ENCODE measurements around the gene MYO1G. TPM values are rescaled to one million over a fixed set of nuclear protein-coding genes. Genes with fewer than 3 reads are reported as not detected.
"Not testable (repeated sequence)": the region's sequence is repeated elsewhere in the genome, so short reads cannot be mapped to it uniquely, and the experiment has no call there.

The MYO1G gene
- total RNA-seq, 1 experiment from 2014 or later: 0.46 TPM

DNA sequence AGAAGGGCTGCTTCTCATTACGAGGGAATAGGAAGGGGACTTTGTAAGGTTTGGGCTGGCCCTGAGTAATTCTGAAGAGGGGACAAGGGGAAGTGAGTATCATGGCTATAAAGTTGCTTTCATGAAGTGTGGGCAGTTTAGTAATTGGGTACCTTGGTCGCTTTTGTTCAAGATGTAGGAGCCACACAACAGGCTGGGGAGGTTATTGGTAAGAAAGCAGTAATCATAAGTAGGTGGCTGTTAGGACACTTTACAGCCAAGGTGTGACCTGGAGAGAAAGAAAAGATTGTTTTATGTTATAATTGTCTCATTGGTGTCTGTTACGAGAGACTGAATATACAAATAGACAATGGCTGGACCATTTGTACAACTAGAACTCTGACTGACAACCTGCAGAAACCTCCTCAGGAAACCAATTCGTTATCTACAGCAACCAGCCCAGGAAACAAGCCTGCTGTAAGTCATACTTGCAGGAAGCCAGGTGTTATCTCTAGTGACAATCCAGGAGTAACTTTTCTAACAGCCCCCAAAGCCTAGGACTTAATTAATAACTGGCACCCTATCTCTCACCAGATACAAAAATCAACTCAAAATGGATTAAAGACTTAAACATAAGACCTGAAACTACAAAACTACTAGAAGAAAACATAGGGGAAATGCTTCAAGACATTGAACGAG is 16.2 kb upstream of the MYO1G start:
- peaks cover 4% of the 10 kb centered on the region; the same call in 1 of the 2 replicates for H3K4me1 Mint-ChIP-seq
- no peak overlapping the region for H3K27ac Mint-ChIP-seq
- DNase-seq (ENCODE audit: low spot score): no peak
- peaks cover 11% of the 10 kb centered on the region for H3K36me3 Mint-ChIP-seq
- CTCF ChIA-PET: interaction anchor here (1.1 kb wide), 1 partner anchor 21 kb away, joined by 4 read pairs; no protein-coding TSS in a partner anchor
- no peak for ATAC-seq
- POLR2A ChIA-PET: no interaction called here
- H3K27me3 Mint-ChIP-seq (ENCODE audit: low read depth): no peaks in the 10 kb centered on the region
- peaks cover 5% of the 10 kb centered on the region for H3K9me3 Mint-ChIP-seq
- H3K4me3 Mint-ChIP-seq: no peak overlapping the region
- no peak for TF ChIP-seq ZNF396 (CRISPR knock-in tag; IDR thresholded peaks at IDR 0.05; ENCODE audit: borderline replicate concordance)
- TF ChIP-seq, protein P1, sequence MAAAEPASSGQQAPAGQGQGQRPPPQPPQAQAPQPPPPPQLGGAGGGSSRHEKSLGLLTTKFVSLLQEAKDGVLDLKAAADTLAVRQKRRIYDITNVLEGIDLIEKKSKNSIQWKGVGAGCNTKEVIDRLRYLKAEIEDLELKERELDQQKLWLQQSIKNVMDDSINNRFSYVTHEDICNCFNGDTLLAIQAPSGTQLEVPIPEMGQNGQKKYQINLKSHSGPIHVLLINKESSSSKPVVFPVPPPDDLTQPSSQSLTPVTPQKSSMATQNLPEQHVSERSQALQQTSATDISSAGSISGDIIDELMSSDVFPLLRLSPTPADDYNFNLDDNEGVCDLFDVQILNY (CRISPR knock-in tag; IDR thresholded peaks at IDR 0.05): no peak
- TF ChIP-seq, protein P2, sequence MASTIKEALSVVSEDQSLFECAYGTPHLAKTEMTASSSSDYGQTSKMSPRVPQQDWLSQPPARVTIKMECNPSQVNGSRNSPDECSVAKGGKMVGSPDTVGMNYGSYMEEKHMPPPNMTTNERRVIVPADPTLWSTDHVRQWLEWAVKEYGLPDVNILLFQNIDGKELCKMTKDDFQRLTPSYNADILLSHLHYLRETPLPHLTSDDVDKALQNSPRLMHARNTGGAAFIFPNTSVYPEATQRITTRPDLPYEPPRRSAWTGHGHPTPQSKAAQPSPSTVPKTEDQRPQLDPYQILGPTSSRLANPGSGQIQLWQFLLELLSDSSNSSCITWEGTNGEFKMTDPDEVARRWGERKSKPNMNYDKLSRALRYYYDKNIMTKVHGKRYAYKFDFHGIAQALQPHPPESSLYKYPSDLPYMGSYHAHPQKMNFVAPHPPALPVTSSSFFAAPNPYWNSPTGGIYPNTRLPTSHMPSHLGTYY (CRISPR knock-in tag; IDR thresholded peaks at IDR 0.05): no peak
- TF ChIP-seq, protein P3, sequence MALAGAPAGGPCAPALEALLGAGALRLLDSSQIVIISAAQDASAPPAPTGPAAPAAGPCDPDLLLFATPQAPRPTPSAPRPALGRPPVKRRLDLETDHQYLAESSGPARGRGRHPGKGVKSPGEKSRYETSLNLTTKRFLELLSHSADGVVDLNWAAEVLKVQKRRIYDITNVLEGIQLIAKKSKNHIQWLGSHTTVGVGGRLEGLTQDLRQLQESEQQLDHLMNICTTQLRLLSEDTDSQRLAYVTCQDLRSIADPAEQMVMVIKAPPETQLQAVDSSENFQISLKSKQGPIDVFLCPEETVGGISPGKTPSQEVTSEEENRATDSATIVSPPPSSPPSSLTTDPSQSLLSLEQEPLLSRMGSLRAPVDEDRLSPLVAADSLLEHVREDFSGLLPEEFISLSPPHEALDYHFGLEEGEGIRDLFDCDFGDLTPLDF (CRISPR knock-in tag; IDR thresholded peaks at IDR 0.05): no peak
- TF ChIP-seq, protein P4, sequence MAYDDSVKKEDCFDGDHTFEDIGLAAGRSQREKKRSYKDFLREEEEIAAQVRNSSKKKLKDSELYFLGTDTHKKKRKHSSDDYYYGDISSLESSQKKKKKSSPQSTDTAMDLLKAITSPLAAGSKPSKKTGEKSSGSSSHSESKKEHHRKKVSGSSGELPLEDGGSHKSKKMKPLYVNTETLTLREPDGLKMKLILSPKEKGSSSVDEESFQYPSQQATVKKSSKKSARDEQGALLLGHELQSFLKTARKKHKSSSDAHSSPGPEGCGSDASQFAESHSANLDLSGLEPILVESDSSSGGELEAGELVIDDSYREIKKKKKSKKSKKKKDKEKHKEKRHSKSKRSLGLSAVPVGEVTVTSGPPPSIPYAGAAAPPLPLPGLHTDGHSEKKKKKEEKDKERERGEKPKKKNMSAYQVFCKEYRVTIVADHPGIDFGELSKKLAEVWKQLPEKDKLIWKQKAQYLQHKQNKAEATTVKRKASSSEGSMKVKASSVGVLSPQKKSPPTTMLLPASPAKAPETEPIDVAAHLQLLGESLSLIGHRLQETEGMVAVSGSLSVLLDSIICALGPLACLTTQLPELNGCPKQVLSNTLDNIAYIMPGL (CRISPR knock-in tag; IDR thresholded peaks at IDR 0.05): no peak
- TF ChIP-seq, protein P5, sequence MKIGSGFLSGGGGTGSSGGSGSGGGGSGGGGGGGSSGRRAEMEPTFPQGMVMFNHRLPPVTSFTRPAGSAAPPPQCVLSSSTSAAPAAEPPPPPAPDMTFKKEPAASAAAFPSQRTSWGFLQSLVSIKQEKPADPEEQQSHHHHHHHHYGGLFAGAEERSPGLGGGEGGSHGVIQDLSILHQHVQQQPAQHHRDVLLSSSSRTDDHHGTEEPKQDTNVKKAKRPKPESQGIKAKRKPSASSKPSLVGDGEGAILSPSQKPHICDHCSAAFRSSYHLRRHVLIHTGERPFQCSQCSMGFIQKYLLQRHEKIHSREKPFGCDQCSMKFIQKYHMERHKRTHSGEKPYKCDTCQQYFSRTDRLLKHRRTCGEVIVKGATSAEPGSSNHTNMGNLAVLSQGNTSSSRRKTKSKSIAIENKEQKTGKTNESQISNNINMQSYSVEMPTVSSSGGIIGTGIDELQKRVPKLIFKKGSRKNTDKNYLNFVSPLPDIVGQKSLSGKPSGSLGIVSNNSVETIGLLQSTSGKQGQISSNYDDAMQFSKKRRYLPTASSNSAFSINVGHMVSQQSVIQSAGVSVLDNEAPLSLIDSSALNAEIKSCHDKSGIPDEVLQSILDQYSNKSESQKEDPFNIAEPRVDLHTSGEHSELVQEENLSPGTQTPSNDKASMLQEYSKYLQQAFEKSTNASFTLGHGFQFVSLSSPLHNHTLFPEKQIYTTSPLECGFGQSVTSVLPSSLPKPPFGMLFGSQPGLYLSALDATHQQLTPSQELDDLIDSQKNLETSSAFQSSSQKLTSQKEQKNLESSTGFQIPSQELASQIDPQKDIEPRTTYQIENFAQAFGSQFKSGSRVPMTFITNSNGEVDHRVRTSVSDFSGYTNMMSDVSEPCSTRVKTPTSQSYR (CRISPR knock-in tag; IDR thresholded peaks at IDR 0.05): no peak
- TF ChIP-seq, protein P6, sequence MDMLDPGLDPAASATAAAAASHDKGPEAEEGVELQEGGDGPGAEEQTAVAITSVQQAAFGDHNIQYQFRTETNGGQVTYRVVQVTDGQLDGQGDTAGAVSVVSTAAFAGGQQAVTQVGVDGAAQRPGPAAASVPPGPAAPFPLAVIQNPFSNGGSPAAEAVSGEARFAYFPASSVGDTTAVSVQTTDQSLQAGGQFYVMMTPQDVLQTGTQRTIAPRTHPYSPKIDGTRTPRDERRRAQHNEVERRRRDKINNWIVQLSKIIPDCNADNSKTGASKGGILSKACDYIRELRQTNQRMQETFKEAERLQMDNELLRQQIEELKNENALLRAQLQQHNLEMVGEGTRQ (CRISPR knock-in tag; IDR thresholded peaks at IDR 0.05): no peak
- TF ChIP-seq, protein P7, sequence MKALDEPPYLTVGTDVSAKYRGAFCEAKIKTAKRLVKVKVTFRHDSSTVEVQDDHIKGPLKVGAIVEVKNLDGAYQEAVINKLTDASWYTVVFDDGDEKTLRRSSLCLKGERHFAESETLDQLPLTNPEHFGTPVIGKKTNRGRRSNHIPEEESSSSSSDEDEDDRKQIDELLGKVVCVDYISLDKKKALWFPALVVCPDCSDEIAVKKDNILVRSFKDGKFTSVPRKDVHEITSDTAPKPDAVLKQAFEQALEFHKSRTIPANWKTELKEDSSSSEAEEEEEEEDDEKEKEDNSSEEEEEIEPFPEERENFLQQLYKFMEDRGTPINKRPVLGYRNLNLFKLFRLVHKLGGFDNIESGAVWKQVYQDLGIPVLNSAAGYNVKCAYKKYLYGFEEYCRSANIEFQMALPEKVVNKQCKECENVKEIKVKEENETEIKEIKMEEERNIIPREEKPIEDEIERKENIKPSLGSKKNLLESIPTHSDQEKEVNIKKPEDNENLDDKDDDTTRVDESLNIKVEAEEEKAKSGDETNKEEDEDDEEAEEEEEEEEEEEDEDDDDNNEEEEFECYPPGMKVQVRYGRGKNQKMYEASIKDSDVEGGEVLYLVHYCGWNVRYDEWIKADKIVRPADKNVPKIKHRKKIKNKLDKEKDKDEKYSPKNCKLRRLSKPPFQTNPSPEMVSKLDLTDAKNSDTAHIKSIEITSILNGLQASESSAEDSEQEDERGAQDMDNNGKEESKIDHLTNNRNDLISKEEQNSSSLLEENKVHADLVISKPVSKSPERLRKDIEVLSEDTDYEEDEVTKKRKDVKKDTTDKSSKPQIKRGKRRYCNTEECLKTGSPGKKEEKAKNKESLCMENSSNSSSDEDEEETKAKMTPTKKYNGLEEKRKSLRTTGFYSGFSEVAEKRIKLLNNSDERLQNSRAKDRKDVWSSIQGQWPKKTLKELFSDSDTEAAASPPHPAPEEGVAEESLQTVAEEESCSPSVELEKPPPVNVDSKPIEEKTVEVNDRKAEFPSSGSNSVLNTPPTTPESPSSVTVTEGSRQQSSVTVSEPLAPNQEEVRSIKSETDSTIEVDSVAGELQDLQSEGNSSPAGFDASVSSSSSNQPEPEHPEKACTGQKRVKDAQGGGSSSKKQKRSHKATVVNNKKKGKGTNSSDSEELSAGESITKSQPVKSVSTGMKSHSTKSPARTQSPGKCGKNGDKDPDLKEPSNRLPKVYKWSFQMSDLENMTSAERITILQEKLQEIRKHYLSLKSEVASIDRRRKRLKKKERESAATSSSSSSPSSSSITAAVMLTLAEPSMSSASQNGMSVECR (CRISPR knock-in tag; IDR thresholded peaks at IDR 0.05; ENCODE audit: borderline replicate concordance): no peak
- no peak for TF ChIP-seq CREM (CRISPR knock-in tag; IDR thresholded peaks at IDR 0.05)
- TF ChIP-seq NFE2L1 (CRISPR knock-in tag; IDR thresholded peaks at IDR 0.05): no peak
- no peak for TF ChIP-seq TEAD4 (CRISPR knock-in tag; IDR thresholded peaks at IDR 0.05)
- TF ChIP-seq, protein P8, sequence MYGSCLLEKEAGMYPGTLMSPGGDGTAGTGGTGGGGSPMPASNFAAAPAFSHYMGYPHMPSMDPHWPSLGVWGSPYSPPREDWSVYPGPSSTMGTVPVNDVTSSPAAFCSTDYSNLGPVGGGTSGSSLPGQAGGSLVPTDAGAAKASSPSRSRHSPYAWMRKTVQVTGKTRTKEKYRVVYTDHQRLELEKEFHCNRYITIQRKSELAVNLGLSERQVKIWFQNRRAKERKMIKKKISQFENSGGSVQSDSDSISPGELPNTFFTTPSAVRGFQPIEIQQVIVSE (CRISPR knock-in tag; IDR thresholded peaks at IDR 0.05; ENCODE audit: borderline replicate concordance): no peak
- no peak for TF ChIP-seq OVOL2 (CRISPR knock-in tag; IDR thresholded peaks at IDR 0.05; ENCODE audit: borderline replicate concordance)

DNA sequence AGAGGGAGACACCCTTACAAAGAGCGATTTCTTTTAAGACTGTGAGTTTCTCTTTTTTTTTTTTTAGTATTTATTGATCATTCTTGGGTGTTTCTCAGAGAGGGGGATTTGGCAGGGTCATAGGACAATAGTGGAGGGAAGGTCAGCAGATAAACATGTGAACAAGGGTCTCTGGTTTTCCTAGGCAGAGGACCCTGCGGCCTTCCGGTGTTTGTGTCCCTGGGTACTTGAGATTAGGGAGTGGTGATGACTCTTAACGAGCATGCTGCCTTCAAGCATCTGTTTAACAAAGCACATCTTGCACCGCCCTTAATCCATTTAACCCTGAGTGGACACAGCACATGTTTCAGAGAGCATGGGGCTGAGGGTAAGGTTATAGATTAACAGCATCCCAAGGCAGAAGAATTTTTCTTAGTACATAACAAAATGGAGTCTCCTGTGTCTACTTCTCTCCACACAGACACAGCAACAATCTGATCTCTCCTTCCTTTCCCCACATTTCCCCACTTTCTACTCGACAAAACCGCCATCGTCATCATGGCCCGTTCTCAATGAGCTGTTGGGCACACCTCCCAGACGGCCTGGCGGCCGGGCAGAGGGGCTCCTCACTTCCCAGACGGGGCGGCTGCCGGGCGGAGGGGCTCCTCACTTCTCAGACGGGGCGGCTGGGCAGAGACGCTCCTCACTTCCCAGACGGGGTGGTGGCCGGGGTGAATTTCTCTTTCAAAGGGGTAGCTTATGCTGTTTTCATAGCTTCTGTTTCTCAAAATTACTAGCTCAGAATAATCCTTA is 13.4 kb upstream of the MYO1G start:
- H3K4me1 Mint-ChIP-seq; POLR2A ChIA-PET; DNase-seq (ENCODE audit: low spot score); H3K27ac Mint-ChIP-seq; CTCF ChIA-PET; H3K9me3 Mint-ChIP-seq; ATAC-seq; H3K4me3 Mint-ChIP-seq; H3K27me3 Mint-ChIP-seq (ENCODE audit: low read depth): not testable (repeated sequence)
- peaks cover 11% of the 10 kb centered on the region for H3K36me3 Mint-ChIP-seq
